Measurements from ENCODE around the gene FAM3A. TPM values are rescaled to one million over a fixed set of nuclear protein-coding genes. Genes with fewer than 3 reads are reported as not detected.

Gene FAM3A
- total RNA-seq, 4 donors from 2014 or later = 40.9 to 76.5 (median 55.7) TPM

DNA sequence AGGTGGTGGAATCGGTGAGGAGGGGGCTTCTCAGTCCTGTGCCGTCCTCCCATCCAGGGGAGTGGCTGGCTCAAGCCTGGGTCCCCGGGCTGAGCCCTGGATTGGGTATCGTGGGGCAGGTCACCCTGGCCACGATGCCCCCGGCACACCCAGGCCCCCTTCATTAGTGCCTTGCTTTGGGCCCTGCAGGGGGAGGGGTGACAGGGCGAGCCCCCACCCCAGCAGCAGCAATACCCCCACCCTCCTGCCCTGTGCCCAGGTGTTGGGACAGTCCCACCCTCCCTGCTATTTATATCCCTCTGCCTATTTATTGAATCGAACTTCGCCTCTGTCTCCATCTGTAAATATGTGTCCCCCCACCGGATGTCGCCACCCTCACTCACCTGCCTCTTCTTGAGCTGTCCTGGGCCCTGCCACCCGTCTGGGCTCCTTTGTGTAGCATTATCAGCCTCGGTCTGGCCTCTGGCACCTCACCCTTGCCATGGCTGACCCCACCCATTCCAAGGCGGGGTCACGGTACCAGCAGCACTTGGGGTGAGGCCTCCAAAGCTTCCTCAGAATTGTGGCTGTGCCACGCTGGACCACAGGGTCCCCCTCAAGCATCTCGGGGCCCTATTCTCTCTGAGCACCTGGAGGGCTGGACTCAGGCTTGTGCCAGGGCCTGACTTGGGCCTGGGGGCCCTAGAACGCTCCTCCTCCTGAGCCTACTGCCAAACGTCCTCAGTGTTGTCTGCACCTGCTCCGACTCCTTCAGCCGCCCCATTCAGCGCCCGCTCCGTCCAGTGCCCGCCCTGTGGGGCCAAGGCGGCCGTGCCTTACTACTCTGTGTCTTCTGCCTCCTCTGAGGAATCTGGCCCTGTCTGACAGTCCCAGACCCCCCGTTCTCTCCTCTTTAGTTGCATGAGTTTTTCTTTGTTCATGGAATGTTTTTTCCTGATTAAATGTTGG, 43.1 kb downstream of the FAM3A start:
- no peak for DNase-seq (ENCODE audit: low spot score in 2 of 2)
- peaks cover 0 to 3% (median 0%) of the 10 kb centered on the region in 4 donors for H3K4me1 ChIP-seq
- no peak overlapping the region for H3K27ac ChIP-seq
- no peaks in the 10 kb centered on the region for H3K9me3 ChIP-seq
- TF ChIP-seq CTCF (IDR thresholded peaks at IDR 0.05) (no peak), EP300 (IDR thresholded peaks at IDR 0.05) (no peak), POLR2A (IDR thresholded peaks at IDR 0.05) (no peak)
- no peaks in the 10 kb centered on the region for H3K27me3 ChIP-seq
- WGBS, 2 donors = 74 to 78% methylated on average over 9 to 26 of the region's 28 CpGs
- no peak overlapping the region for H3K4me3 ChIP-seq
- H3K36me3 ChIP-seq = peaks cover 0 to 49% (median 0%) of the 10 kb centered on the region in 3 donors

GRCh38 chrX:154471839-154472684, 44.0 kb downstream of the FAM3A start:
- no peak overlapping the region for H3K27ac ChIP-seq
- H3K4me1 ChIP-seq = no peaks in the 10 kb centered on the region
- peaks cover 0 to 58% (median 0%) of the 10 kb centered on the region in 3 donors for H3K36me3 ChIP-seq
- no peaks in the 10 kb centered on the region for H3K9me3 ChIP-seq
- no peak for TF ChIP-seq EP300 (IDR thresholded peaks at IDR 0.05)
- TF ChIP-seq POLR2A (IDR thresholded peaks at IDR 0.05) = no peak
- TF ChIP-seq CTCF (IDR thresholded peaks at IDR 0.05) = no peak
- no peak for DNase-seq (ENCODE audit: low spot score in 2 of 2)
- no peak overlapping the region for H3K4me3 ChIP-seq
- no peaks in the 10 kb centered on the region for H3K27me3 ChIP-seq
- 82 to 83% methylated on average over 15 to 23 of the region's 23 CpGs for WGBS, 2 donors

DNA sequence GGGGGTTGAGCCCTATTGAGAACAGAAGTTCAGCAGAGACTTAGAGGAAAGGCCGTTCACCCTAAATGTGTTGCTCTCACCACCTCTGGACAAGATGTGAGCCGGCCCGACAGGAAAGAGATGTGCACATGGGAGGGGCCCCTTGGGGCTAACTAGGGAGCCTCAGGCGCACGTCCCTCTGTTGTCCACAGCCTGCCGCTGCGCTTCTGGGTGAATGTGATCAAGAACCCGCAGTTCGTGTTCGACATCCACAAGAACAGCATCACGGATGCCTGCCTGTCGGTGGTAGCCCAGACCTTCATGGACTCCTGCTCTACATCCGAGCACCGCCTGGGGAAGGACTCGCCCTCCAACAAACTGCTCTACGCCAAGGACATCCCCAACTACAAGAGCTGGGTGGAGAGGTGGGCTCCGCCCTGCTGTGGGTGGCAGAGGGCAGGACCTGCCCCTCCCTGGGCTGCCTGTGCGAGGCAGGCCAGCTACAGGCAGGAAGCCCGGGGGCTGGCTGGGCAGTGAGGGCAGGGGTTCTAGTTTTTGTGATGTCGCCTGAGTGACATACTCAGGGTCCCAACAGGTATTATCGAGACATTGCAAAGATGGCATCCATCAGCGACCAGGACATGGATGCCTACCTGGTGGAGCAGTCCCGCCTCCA, 45.0 kb downstream of the FAM3A start:
- Histone ChIP-seq H3K4me1 (no peaks in the 10 kb centered on the region), H3K36me3 (peaks cover 0 to 69% (median 0%) of the 10 kb centered on the region in 3 donors)
- 83 to 91% methylated on average over 11 to 23 of the region's 23 CpGs for WGBS, 2 donors

GRCh38 chrX:154470434-154470833, 45.6 kb downstream of the FAM3A start:
- Histone ChIP-seq H3K4me3 (no peak overlapping the region), H3K27me3 (no peaks in the 10 kb centered on the region), H3K9me3 (no peaks in the 10 kb centered on the region), H3K4me1 (no peaks in the 10 kb centered on the region), H3K27ac (no peak overlapping the region), H3K36me3 (peaks cover 0 to 75% (median 0%) of the 10 kb centered on the region in 3 donors)
- TF ChIP-seq POLR2A (IDR thresholded peaks at IDR 0.05) (no peak), CTCF (IDR thresholded peaks at IDR 0.05) (no peak), EP300 (IDR thresholded peaks at IDR 0.05) (no peak)
- DNase-seq (ENCODE audit: low spot score in 2 of 2) = no peak
- 93% methylated on average over 14 of the region's 14 CpGs; no CpG with 5 or more reads in 1 of the 2 donors for WGBS, 2 donors

More for the DNA sequence above, 45.0 kb downstream of the FAM3A start:
- no peak for DNase-seq (ENCODE audit: low spot score in 2 of 2)
- H3K9me3 ChIP-seq = no peaks in the 10 kb centered on the region
- H3K27ac ChIP-seq = no peak overlapping the region
- no peaks in the 10 kb centered on the region for H3K27me3 ChIP-seq
- no peak for TF ChIP-seq EP300 (IDR thresholded peaks at IDR 0.05)
- TF ChIP-seq POLR2A (IDR thresholded peaks at IDR 0.05) = no peak
- no peak for TF ChIP-seq CTCF (IDR thresholded peaks at IDR 0.05)
- H3K4me3 ChIP-seq = no peak overlapping the region

All from tibial nerve (tissue), 4 donors.